Stimulated activated CD4-positive, alpha-beta T cell treated with anti-CD3 and anti-CD28 coated beads, TNF-alpha, amount 100 ng/mL, for 24 hours (primary cell): ENCODE data around the gene SELENOI.
"Not testable (repeated sequence)": the region's sequence is repeated elsewhere in the genome, so short reads cannot be mapped to it uniquely, and the experiment has no call there.

ENCODE experiments used
- DNase-seq, 3 experiments: peaks; one replicate each; pipeline ENCODE4 v3.0.0-alpha.2; 2020; ENCODE audit warnings: low read depth in 3 of 3

The SELENOI gene, protein sequence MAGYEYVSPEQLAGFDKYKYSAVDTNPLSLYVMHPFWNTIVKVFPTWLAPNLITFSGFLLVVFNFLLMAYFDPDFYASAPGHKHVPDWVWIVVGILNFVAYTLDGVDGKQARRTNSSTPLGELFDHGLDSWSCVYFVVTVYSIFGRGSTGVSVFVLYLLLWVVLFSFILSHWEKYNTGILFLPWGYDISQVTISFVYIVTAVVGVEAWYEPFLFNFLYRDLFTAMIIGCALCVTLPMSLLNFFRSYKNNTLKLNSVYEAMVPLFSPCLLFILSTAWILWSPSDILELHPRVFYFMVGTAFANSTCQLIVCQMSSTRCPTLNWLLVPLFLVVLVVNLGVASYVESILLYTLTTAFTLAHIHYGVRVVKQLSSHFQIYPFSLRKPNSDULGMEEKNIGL

DNA sequence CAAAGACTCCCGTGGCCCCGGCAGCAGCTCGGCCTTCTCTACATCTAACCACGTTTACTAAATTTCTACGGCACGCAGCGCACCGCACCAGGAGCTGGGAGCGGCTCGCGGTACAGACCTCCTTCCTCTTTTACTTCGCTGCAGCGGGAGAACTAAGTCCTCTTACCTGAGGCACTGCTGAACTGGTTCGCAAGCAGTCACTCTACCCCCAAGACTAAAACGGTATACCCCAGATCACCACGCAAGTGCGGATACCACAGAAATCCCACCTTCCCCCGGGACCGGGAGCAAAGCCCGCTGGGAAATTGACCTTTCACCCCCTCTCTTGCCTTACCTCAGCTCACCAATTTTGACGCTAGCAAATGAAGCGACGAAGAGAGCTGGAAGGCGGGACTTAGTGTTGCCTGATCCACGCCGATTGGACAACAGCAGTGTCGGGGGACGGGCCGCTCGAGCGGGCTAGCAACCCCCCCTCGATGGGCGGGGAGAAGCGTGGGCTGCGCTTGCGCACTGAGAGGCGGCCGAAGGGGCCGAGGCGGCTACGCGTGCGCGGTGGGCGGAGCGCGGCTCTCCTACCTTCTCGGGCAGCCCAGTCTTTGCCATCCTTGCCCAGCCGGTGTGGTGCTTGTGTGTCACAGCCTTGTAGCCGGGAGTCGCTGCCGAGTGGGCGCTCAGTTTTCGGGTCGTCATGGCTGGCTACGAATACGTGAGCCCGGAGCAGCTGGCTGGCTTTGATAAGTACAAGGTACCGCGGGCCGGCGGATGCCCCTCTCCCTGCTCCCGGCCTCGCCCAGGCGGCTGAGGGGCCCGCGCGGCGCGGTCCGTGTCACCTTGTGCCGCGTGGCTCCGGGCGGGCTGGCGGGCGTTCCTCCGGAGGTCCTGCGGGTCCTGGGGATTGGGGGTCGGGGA, at the start of gene SELENOI:
Gene SELENOI, plus strand, starts transcription at position 599 of the 909 bp plus-strand sequence. Its CDS starts 90 bp downstream, at position 689.
- DNase-seq: peak; percentile 98 to 99 (median 99)

DNA sequence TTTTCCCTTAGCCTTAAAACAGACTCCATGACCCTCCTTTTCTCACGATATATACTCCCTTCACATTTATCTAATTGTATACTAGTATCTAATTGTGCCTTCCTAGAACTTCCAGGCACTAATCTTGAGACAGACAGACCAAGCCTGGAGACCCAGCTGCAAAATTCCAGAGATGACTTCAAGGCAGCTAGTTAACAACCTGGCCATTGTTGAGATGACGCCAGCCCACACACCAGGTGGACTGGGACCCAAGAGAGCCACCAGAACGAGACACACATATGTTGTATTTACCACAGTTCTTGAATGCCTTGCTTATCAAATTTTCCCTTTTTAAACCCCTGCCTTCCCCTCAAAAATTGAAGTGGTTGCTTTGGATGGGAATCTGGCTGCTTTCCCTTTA, 48.9 kb upstream of the SELENOI start:
- DNase-seq: no peak

DNA sequence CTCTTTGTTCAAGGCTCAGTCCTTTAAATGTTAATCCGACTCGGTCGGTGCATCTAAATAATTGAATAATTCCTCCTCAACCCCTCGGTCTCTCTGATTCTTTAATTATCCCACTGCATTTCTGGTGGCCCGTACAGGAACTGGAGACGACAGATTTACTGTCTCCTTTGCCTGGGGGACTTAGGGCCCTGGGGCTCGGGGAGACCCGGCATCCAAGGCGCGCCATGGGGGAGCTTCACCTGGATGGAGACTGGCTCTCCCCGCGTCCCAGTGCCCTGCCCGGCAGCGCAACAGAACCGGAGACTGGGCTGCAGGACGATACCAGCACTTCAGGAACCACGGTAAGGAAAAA, 47.7 kb upstream of the SELENOI start:
- DNase-seq: no peak

DNA sequence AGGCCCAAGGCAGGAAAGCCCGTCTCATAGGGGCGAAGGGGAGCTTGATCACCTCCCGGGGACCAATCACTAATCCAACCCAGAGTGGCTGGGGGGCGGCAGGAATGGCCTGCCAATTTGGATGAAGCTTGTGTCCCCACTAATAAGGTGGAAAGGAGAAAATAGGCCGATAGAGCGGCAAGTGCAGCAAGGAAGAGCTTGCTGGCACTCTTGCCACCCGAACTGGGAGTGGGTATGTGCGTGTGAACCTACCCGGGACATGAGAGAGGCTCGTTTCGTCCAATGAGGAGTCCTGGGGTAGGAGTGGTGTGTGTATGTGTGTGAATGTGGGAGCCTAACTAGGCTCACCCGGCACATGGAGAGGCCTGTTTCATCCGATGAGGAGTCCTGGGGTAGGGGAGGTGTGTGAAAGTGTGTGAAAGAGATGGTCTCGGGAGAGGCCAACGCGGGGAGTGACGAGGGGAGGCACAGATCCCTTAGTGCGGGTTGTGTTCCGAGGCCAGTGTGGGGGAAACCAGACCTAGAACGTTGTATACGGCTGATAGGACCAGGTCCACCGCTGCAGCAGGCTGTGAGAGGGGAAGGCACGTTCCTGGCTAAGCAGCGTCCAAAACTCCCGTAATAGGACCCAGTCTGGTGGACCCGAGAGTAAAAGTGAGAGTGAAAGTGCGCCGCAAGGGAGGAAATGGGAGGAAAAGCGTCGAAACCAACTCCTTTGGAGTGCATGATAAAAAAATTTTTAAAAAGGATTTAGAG, 47.1 kb upstream of the SELENOI start:
- DNase-seq: peak in 1 of 3 experiments; percentile 27

DNA sequence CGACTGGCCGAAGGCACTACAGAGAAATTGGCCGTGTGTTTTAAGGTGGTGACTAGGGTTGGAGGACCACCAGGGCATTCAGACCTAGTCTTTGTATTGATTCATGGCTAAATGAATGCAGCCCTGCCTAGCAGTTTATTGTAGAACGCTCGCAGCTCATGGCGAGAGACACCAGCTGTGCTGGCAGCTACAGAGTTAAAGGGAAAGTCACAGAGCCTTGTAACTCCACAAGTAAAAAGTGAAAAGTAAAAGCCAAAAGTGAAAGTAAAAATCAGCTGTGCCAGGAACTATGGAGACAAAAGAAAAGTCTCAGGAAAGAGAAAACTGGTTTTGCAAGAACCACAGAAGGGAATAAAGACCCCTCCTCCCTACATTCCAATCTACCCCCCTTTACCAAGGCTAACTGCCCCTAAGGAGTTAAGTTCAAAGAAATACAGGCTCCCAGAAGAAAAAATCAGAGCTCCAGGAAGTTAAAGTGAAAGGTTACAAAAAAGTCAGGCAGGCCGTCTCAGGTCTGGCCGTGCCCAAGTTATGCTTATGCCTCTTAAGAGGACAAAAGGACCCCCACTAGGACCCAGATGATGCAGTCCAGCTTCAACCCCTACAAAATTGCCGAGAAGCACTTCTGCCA, 46.4 kb upstream of the SELENOI start:
- DNase-seq: no peak

DNA sequence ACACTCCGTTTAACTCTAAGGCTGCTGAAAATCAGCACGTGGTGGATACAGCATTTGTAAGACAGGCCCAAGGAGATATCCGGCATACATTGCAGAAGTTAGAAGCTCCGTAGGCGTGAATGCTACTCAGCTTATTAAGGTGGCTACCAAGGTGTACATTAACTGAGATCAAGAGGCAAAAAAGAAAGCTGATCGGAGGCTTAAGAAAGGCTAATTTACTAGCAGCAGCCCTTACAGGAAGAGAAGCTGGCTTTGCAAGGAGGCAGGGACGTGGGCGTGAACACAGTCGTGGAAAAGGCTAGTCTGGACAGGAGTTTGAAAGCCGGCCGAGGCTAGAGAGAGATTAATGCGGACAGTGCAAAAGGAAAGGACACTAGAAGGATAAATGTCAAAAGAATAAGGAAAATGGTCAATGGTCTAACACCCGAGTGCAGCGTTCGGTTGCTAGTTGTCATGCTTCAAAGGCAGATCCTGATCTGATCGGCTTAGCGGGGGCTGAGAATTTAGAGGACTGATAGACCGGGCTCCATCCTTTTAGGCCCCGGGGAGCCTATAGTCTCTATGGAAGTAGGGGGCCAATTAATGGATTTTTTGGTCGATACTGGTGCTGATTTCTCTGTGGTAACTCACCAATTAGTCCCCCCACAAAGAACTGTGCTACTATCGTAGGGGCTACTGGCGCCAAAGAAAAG, 45.6 kb upstream of the SELENOI start:
- DNase-seq: peak in 1 of 3 experiments; percentile 24

DNA sequence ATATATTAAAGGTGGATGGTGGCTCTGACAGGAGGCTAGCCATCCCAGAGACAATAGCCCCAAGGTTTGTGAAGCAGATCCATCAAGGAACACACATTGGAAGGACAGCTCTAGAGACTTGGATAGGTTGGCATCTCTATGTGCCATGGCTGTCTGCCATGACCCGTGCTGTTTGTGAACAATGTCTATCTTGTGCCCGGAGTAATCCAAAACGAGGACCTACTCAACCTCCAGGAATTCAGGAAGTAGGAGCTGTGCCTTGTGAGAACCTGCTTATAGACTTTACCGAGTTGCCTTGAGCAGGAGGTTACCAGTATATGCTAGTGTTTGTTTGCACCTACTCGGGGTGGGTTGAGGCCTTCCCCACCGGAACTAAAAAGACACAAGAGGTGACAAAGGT, 43.1 kb upstream of the SELENOI start:
- DNase-seq: no peak

DNA sequence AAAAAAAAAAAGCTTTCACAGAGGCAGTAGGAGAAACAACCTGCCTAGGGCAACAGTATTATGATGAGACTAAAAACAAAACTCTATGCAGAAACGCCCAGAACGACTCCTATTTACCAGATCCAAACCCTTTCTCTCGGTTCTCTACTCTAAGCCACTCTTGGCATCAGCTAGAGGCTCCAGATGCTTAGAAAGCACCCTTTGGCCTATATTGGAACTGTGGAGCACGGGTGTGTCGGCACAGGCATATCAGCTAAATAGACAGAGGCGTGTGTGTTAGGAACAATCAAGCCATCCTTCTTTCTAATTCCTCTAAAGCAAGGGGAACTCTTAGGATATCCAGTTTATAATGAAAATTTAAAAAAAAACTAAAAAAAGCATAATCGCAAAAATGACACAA, 40.8 kb upstream of the SELENOI start:
- DNase-seq: not testable (repeated sequence)

DNA sequence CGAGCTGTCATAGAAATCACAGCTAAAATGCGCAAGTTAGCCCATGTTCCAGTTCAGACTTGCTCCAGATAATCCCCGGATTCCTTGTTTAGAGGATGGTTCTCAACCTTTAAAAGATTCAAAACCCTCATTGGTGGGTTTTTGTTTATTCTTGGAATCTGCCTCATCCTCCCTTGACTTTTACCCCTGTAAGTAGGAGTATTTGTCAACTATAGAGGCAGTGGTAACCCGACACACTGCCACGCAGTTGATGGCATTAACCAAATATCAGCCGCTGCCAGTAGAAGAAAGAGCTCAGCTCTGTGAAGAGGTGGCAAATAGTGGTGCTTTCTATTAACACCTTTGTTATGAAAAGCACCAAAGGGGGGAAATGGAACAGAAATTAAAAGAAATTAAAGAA, 40.4 kb upstream of the SELENOI start:
- DNase-seq: no peak

DNA sequence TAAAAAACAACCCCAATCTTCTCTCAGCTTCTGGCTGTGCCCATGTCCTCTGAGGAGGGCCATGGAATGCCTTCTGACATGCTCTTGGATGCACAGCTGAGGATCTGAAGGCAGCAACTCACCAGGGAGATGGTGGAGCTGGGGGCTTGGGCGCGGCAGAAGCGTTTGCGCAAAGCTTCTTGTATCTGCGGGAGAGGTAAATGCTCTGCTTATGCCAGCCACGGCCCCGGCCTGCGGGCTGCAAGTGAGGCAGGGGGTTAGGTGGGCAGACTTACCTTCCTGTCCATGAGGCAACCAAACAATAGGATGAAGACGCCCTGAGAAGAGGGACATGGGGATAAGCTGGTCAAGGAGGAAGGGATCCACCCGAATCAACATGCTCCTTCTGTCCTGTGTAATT, 36.0 kb upstream of the SELENOI start:
- DNase-seq: no peak

DNA sequence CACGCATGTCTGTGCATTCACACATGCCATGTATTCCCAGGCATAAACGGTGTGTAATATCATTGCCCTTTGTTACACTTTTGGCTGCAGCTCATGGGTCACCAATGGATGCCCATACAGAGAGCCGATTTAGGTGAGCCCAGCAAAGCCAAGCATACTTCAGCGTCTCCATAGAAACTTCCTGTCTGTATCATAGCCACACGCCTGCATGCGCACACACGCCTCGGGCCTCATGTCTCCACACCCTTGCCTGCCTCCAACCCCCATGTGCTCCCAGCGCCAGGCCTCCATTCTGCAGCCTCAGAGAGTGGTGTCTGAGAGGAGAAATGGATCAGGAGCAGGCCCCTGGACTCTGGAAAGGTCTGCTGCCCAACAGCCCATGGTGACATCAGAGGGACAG, 33.5 kb upstream of the SELENOI start:
- no peak for DNase-seq

DNA sequence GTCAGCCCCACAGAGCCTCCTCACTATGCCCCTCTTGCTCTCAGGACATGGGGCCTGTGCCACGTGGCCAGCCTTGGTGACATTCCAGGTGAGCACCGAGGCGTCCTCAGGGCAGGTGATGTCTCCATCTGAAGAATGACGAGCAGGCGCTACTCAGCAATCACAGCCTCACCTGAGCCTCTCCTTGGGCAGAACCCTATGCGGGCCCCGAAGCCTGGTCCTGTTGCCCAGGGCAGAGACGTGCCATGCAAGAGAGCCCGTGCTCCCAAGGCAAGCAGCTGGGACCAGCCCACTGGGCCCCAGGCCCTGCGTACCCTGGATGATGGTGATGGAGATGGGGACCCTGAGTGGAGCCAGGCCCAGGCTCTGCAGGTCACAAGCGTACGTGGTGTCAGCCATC, 32.5 kb upstream of the SELENOI start:
- no peak for DNase-seq

DNA sequence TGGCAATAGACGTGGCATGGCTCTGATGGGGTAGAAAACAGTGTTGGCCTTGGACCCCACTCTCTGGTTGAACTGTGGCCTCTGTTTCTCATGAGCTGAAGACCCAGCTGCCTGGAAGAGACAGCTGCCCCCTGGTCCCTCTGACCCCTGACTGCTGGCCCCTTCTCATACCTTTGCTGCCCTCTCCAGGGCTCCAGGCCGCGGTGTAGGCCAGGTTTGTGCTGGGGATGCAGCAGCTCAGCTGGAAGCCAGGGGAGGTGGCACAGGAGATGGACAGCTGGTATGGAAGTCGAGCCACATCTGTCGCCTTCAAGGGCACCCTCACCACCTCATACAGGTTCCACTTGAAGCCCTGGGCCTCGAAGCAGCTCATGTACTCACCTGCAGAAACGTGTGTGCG, 31.7 kb upstream of the SELENOI start:
- DNase-seq: no peak

DNA sequence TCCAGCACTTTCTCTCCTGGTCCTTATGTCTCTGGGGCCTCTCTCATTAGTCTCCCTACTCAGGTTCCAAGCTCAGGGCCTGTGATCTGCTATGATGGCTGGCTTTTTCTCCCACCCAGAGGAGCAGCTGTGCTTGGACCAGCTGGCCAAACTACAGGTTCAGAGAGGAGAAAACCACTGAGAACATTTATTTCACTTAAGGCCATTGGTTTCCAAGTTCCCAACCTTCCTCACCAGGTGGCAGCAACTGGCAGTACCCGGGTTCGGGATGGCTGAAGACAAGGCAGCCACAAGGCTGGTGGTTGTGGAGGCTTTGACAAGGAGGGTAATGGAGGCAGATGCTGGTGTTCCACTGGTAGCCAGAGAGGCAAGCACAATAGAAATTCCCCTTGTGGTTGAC, 29.9 kb upstream of the SELENOI start:
- no peak for DNase-seq

DNA sequence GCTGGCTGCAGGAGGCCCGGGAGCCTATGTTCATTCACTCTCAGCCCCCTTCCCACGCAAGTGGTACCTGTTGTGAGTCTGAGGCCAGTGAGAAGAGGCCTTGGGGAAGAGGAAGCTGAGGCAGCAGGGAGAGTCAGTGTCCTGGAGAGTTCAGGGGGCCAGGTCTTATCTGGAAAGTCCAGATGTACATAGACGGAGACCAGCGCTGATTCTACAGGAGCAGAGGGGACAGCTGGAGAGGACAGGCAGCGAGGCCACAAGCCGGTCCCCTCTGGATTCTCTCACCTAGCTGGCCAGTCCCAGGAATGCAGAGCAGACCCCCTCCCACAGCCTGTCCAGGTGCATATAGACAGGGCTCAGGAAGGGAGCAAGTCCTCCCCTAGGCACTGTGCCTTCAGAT, 29.1 kb upstream of the SELENOI start:
- no peak for DNase-seq

DNA sequence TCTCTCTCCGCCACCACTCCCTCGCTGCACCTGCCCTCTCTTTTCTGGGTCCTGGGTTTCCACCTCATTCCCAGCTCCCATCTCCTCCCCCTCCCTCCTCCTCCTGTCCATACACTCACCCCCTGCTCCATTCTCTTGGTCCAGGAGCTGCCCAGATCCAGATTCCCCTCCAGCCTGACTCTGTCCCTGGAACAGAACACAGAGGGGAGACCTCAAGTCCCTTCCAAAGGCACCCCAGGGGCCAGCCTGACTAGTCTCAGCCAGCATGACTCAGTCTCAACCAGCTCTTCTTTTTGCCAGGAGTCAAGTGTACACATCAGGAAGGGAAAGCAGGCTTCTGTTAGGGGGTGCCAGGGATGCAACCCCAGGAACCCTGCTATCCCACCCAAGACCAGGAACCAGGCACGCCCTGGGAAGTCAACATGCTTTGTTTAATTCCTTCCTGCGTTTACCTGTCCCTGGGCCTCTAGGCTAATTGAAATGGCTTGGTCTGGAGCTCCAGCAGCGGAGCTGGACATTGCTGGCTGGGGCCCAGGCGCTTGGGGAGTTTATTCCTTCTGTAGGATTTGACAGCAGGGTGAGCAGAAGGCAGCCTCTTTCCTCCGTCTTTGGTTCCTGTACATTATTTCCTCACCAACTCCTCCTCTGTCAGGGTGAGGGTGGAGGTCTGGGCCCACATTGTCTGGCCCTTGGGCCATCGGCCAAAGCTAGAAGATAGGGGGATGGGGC, 28.4 kb upstream of the SELENOI start:
- DNase-seq: no peak

DNA sequence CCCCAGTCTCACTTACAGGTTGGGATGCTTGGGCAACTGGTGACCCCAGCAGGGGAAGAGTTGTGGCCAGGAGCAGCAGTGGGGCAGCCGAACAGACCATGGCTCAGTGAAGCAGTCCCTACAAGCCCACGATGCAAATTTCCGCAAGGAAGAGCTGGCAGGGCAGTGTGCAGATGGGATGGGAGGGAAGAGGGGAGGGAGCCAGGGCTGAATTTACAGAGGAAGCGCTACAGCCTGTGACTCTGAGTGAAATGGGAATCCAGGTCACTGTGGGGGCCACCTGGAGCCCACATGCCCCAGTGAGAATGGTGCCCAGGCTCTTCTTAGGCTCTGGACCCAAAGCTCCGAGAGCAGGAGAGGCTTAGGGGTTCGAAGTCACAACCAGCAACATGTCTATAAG, 27.0 kb upstream of the SELENOI start:
- no peak for DNase-seq

DNA sequence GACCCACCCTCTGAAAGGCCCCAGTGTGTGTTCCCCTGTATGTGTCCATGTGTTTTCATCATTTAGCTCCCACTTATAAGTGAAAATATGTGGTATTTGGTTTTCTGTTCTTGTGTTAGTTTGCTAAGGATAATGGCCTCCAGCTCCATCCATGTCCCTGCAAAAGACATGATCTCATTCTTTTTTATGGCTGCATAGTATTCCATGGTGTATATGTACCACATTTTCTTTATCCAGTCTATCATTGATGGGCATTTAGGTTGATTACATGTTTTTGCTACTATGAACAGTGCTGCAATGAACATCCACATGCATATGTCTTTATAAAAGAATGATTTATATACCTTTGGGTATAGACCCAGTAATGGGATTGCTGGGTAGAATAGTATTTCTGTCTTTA, 21.5 kb upstream of the SELENOI start:
- DNase-seq: not testable (repeated sequence)

DNA sequence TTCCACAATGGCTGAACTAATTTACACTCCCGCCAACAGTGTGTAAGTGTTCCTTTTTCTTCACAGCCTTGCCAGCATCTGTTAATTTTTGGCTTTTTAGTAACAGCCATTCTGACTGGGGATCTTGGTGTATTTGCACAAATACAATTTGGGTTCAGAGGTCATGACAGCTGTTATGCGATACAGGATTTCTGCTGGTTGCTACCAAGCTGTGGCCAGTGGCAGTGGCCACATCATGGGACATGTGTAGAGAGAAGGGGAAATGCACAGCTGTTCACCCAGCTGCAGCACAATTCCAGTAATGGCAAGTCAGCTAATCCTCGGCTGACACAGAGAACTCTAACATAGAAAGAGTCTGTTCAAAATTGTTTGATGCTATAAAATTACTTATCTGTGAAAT, 21.0 kb upstream of the SELENOI start:
- DNase-seq: no peak

DNA sequence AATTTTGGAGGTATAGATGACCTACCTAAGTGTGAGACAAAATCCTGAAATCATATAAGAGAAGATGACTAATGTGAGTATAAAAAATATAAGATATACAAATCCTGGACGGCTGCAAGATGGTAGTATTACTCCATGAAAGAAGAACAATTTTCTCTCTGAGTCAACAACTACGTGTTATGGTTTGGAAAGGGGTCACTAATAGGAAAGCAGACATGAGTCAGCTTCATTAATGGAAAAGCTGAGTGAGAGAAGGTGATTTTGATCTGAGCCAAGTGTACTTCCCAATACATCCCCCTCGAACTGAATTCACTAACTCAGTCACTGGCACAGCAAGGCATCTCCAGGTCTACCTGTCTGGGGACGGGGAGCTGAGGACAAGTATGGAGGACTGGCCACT, 20.1 kb upstream of the SELENOI start:
- no peak for DNase-seq
